H9 (cell line): ENCODE results near the gene CPA3. TPM values are rescaled to one million over a fixed set of nuclear protein-coding genes. Genes with fewer than 3 reads are reported as not detected.

Experiments used
- DNase-seq: peaks from one replicate; pipeline ENCODE4 v3.0.0-alpha.2; 2017
- H2AFZ ChIP-seq: one replicate; pipeline ENCODE4 v1.6.1; 2013; ENCODE audit warnings: mild to moderate bottlenecking, low read length, control low read depth, moderate library complexity
- H2AK5ac ChIP-seq: 2 replicates; pipeline ENCODE4 v1.6.1; 2013; ENCODE audit warnings: low read length, control low read depth, mixed read lengths; ENCODE audit not compliant: insufficient read length
- H2BK120ac ChIP-seq: one replicate; pipeline ENCODE4 v1.6.1; 2013; ENCODE audit warnings: low read depth, mild to moderate bottlenecking, low read length, control low read depth, inconsistent platforms; ENCODE audit not compliant: poor library complexity, severe bottlenecking
- H2BK12ac ChIP-seq: 2 replicates; pipeline ENCODE4 v1.6.1; 2013; ENCODE audit warnings: low read length, control low read depth, mixed read lengths, low read depth; ENCODE audit not compliant: insufficient read length
- H2BK15ac ChIP-seq: 2 replicates; pipeline ENCODE4 v1.6.1; 2013; ENCODE audit warnings: low read depth, low read length, control low read depth
- H2BK20ac ChIP-seq: one replicate; pipeline ENCODE4 v1.6.1; 2013; ENCODE audit warnings: low read depth, mild to moderate bottlenecking, low read length, control low read depth, inconsistent platforms; ENCODE audit not compliant: poor library complexity, severe bottlenecking
- H2BK5ac ChIP-seq: 2 replicates; pipeline ENCODE4 v1.6.1; 2013; ENCODE audit warnings: low read length, control low read depth, mixed read lengths; ENCODE audit not compliant: insufficient read length
- H3K14ac ChIP-seq: 2 replicates; pipeline ENCODE4 v1.6.1; 2013; ENCODE audit warnings: low read length, control low read depth; ENCODE audit not compliant: insufficient read depth
- H3K18ac ChIP-seq: 2 replicates; pipeline ENCODE4 v1.6.1; 2013; ENCODE audit warnings: low read depth, mild to moderate bottlenecking, mixed read lengths, low read length, control low read depth; ENCODE audit not compliant: insufficient read length
- H3K23ac ChIP-seq: 2 replicates; pipeline ENCODE4 v1.6.1; 2013; ENCODE audit warnings: low read length, control low read depth, mixed read lengths, low read depth; ENCODE audit not compliant: insufficient read length
- H3K23me2 ChIP-seq: 2 replicates; pipeline ENCODE4 v1.6.1; 2013; ENCODE audit warnings: low read depth, mild to moderate bottlenecking, mixed read lengths, low read length, control low read depth; ENCODE audit not compliant: insufficient read length, poor library complexity, severe bottlenecking
- H3K27ac ChIP-seq: 2 replicates; pipeline ENCODE4 v1.5.1; 2013; ENCODE audit warnings: low read length, control low read depth, mixed read lengths, low read depth; ENCODE audit not compliant: insufficient read length
- H3K27me3 ChIP-seq: 2 replicates; pipeline ENCODE4 v1.6.1; 2013; ENCODE audit warnings: low read length, control low read depth, inconsistent platforms; ENCODE audit not compliant: insufficient read depth
- H3K4ac ChIP-seq: 2 replicates; pipeline ENCODE4 v1.6.1; 2013; ENCODE audit warnings: low read depth, mild to moderate bottlenecking, control low read depth, inconsistent platforms, low read length, moderate library complexity
- H3K4me1 ChIP-seq: 2 replicates; pipeline ENCODE4 v1.6.1; 2013; ENCODE audit warnings: low read length, control low read depth, inconsistent platforms; ENCODE audit not compliant: insufficient read depth
- H3K4me2 ChIP-seq: 2 replicates; pipeline ENCODE4 v1.6.1; 2013; ENCODE audit warnings: low read length, control low read depth, mixed read lengths; ENCODE audit not compliant: insufficient read length, insufficient read depth
- H3K56ac ChIP-seq: 2 replicates; pipeline ENCODE4 v1.6.1; 2013; ENCODE audit warnings: low read depth, mild to moderate bottlenecking, mixed read lengths, low read length, control low read depth; ENCODE audit not compliant: insufficient read length
- H3K79me1 ChIP-seq: 2 replicates; pipeline ENCODE4 v1.6.1; 2013; ENCODE audit warnings: low read depth, mild to moderate bottlenecking, moderate library complexity, low read length, control low read depth, inconsistent platforms; ENCODE audit not compliant: insufficient read depth, poor library complexity, severe bottlenecking
- H3K79me2 ChIP-seq: 2 replicates; pipeline ENCODE4 v1.6.1; 2013; ENCODE audit warnings: low read length, control low read depth, inconsistent platforms; ENCODE audit not compliant: insufficient read depth
- H3K9ac ChIP-seq: 2 replicates; pipeline ENCODE4 v1.6.1; 2013; ENCODE audit warnings: low read length, control low read depth, mixed read lengths; ENCODE audit not compliant: insufficient read length; ENCODE audit errors: extremely low read depth
- H3K9me3 ChIP-seq: one replicate; pipeline ENCODE4 v1.6.1; 2013; ENCODE audit warnings: low read depth, low read length, inconsistent platforms; ENCODE audit not compliant: control insufficient read depth
- H3T11ph ChIP-seq: one replicate; pipeline ENCODE4 v1.6.1; 2013; ENCODE audit warnings: mild to moderate bottlenecking, low read length, control low read depth, inconsistent platforms
- H4K20me1 ChIP-seq: one replicate; pipeline ENCODE4 v1.6.1; 2013; ENCODE audit not compliant: control insufficient read depth, insufficient read length, insufficient read depth
- H4K5ac ChIP-seq: 2 replicates; pipeline ENCODE4 v1.6.1; 2013; ENCODE audit warnings: low read depth, mild to moderate bottlenecking, mixed read lengths, low read length, control low read depth; ENCODE audit not compliant: insufficient read length
- H4K8ac ChIP-seq: replicated peaks from 2 replicates; pipeline ENCODE4 v1.6.1; 2013; ENCODE audit warnings: low read length, control low read depth, mixed read lengths, low read depth; ENCODE audit not compliant: insufficient read length
- H4K91ac ChIP-seq: 2 replicates; pipeline ENCODE4 v1.6.1; 2013; ENCODE audit warnings: low read depth, mild to moderate bottlenecking, moderate library complexity, mixed read lengths, low read length, control low read depth; ENCODE audit not compliant: insufficient read length
- H3K27ac Mint-ChIP-seq, 3 experiments: 2 replicates in 2 of 3; 3 replicates in 1 of 3; pipeline ENCODE4 v1.8.0; 2020 to 2021; ENCODE audit warnings: mixed read lengths in 3 of 3, mild to moderate bottlenecking in 1 of 3, moderate library complexity in 1 of 3
- H3K27me3 Mint-ChIP-seq: 2 replicates; pipeline ENCODE4 v1.8.0; 2021; ENCODE audit warnings: low read depth, mild to moderate bottlenecking, moderate library complexity, mixed read lengths
- H3K36me3 Mint-ChIP-seq, 3 experiments: 2 replicates in 2 of 3; 3 replicates in 1 of 3; pipeline ENCODE4 v1.8.0; 2020 to 2021; ENCODE audit warnings: low read depth in 3 of 3, mixed read lengths in 3 of 3; ENCODE audit not compliant: insufficient read depth in 1 of 3
- H3K4me1 Mint-ChIP-seq, 2 experiments: 2 replicates each; pipeline ENCODE4 v1.8.0; 2020; ENCODE audit warnings: mixed read lengths in 2 of 2
- H3K4me3 Mint-ChIP-seq, 2 experiments: 2 replicates in 1 of 2; 3 replicates in 1 of 2; pipeline ENCODE4 v1.8.0; 2020 to 2021; ENCODE audit warnings: mild to moderate bottlenecking in 2 of 2, mixed read lengths in 2 of 2, moderate library complexity in 1 of 2
- H3K9me3 Mint-ChIP-seq, 2 experiments: 2 replicates in 1 of 2; 3 replicates in 1 of 2; pipeline ENCODE4 v1.8.0; 2020; ENCODE audit warnings: mild to moderate bottlenecking in 2 of 2, mixed read lengths in 2 of 2, moderate library complexity in 1 of 2
- CTCF ChIP-seq: fragments of 200-600 bp; sonication (generic); conservative IDR thresholded peaks from 3 replicates; pipeline ENCODE4 v1.8.0; 2021; ENCODE audit warnings: antibody characterized with exemption, mild to moderate bottlenecking
- WGBS: extraction: QIAGEN DNeasy Blood & Tissue Kit; methylation state at CpG from one replicate; pipeline ENCODE4 v1.1.7; 2013; ENCODE audit warnings: missing lambda C conversion rate, low lambda C conversion rate, mixed read lengths; ENCODE audit not compliant: insufficient read length; ENCODE audit errors: extremely low coverage; 5-methylcytosine and 5-hydroxymethylcytosine counted together
- total RNA-seq: library from RNA; stranded (reverse); gene quantifications from 2 replicates; pipeline ENCODE4 v1.2.1, GENCODE V29; 2021

Gene CPA3
- total RNA-seq, 1 experiment from 2014 or later: not detected

GRCh38 chr3:148873270-148873927 lies 8.3 kb downstream of the CPA3 start:
- no peak overlapping the region for H3K4me3 Mint-ChIP-seq
- H2BK120ac ChIP-seq: no peak overlapping the region
- no peak overlapping the region for H2BK15ac ChIP-seq
- WGBS: no CpG with 5 or more reads among the region's 9 CpGs
- H3K4me1 Mint-ChIP-seq: no peaks in the 10 kb centered on the region
- H3T11ph ChIP-seq: no peak overlapping the region
- no peaks in the 10 kb centered on the region for H3K79me2 ChIP-seq
- no peak overlapping the region for H4K8ac ChIP-seq
- H3K56ac ChIP-seq: no peak overlapping the region
- no peak overlapping the region for H2AFZ ChIP-seq
- no peak for TF ChIP-seq CTCF
- DNase-seq: no peak
- no peaks in the 10 kb centered on the region for H3K27me3 Mint-ChIP-seq
- no peak overlapping the region for H3K14ac ChIP-seq
- H3K27ac Mint-ChIP-seq: no peak overlapping the region
- no peak overlapping the region for H3K4ac ChIP-seq
- no peak overlapping the region for H2BK12ac ChIP-seq
- no peak overlapping the region for H3K4me2 ChIP-seq
- no peak overlapping the region for H3K27ac ChIP-seq
- H4K20me1 ChIP-seq: no peaks in the 10 kb centered on the region
- no peak overlapping the region for H4K91ac ChIP-seq
- H3K36me3 Mint-ChIP-seq: no peaks in the 10 kb centered on the region
- no peaks in the 10 kb centered on the region for H3K79me1 ChIP-seq
- H4K5ac ChIP-seq: no peak overlapping the region
- no peaks in the 10 kb centered on the region for H3K9me3 Mint-ChIP-seq
- H3K9ac ChIP-seq: no peak overlapping the region
- no peaks in the 10 kb centered on the region for H3K27me3 ChIP-seq
- H2BK20ac ChIP-seq: no peak overlapping the region
- H3K4me1 ChIP-seq: no peaks in the 10 kb centered on the region
- H3K23ac ChIP-seq: no peak overlapping the region
- H3K9me3 ChIP-seq: no peaks in the 10 kb centered on the region
- no peak overlapping the region for H3K18ac ChIP-seq
- H2AK5ac ChIP-seq: no peak overlapping the region
- H2BK5ac ChIP-seq: no peak overlapping the region
- H3K23me2 ChIP-seq: no peaks in the 10 kb centered on the region
